ENCODE results near the gene GABRR3. TPM values are rescaled to one million over a fixed set of nuclear protein-coding genes. Genes with fewer than 3 reads are reported as not detected.

The GABRR3 gene
- total RNA-seq, 1 experiment from 2014 or later = not detected

- no peaks in the 10 kb centered on the region for H3K36me3 ChIP-seq (ENCODE audit: insufficient read depth, low read length, poor library complexity, severe bottlenecking)
- no peak overlapping the region for H3K27ac ChIP-seq (ENCODE audit: low read depth, low read length, poor library complexity, severe bottlenecking)
- peaks cover 26% of the 10 kb centered on the region for H3K4me1 ChIP-seq (ENCODE audit: insufficient read depth, low read length, poor library complexity, severe bottlenecking)
- TF ChIP-seq CTCF (conservative IDR thresholded peaks at IDR 0.05; ENCODE audit: low read depth, low read length) (no peak), EZH2 (IDR thresholded peaks at IDR 0.05; ENCODE audit: borderline replicate concordance, low read depth, low read length, poor library complexity, severe bottlenecking) (no peak)
- peaks cover 3% of the 10 kb centered on the region for H3K27me3 ChIP-seq (replicated peaks; ENCODE audit: insufficient read depth, low read depth, low read length, poor library complexity)
- no peaks in the 10 kb centered on the region for H3K9me3 ChIP-seq (ENCODE audit: low read depth, low read length, poor library complexity, severe bottlenecking)
- no TSS peak for BruUV-seq (replicated peaks)
- ChIA-PET POLR2A (ENCODE audit: low non-redundant PET) (no interaction called here), CTCF (interaction anchor here (0.6 kb wide), 1 partner anchor 76 kb away, joined by 3 read pairs; no protein-coding TSS in a partner anchor)
- H3K4me3 ChIP-seq (ENCODE audit: low read depth, low read length, poor library complexity, severe bottlenecking) = no peak overlapping the region
- DNase-seq (ENCODE audit: low spot score) = peak; percentile 34
- intact Hi-C loops (cut with micrococcal nuclease; ENCODE audit: unreplicated experiment) = no loop called here
Measured at GRCh38 chr3:98003306-98003969, 31.7 kb downstream of the GABRR3 start.

- Histone ChIP-seq H3K36me3 (ENCODE audit: insufficient read depth, low read length, poor library complexity, severe bottlenecking) (no peaks in the 10 kb centered on the region), H3K4me3 (ENCODE audit: low read depth, low read length, poor library complexity, severe bottlenecking) (no peak overlapping the region), H3K4me1 (ENCODE audit: insufficient read depth, low read length, poor library complexity, severe bottlenecking) (peaks cover 26% of the 10 kb centered on the region), H3K27me3 (replicated peaks; ENCODE audit: insufficient read depth, low read depth, low read length, poor library complexity) (peaks cover 3% of the 10 kb centered on the region), H3K9me3 (ENCODE audit: low read depth, low read length, poor library complexity, severe bottlenecking) (no peaks in the 10 kb centered on the region), H3K27ac (ENCODE audit: low read depth, low read length, poor library complexity, severe bottlenecking) (no peak overlapping the region)
- ChIA-PET CTCF (no interaction called here), POLR2A (ENCODE audit: low non-redundant PET) (no interaction called here)
- intact Hi-C loops (cut with micrococcal nuclease; ENCODE audit: unreplicated experiment) = no loop called here
- TF ChIP-seq CTCF (conservative IDR thresholded peaks at IDR 0.05; ENCODE audit: low read depth, low read length) (no peak), EZH2 (IDR thresholded peaks at IDR 0.05; ENCODE audit: borderline replicate concordance, low read depth, low read length, poor library complexity, severe bottlenecking) (no peak)
- no peak for DNase-seq (ENCODE audit: low spot score)
- no TSS peak for BruUV-seq (replicated peaks)
Measured at GRCh38 chr3:98002717-98003116, 32.4 kb downstream of the GABRR3 start.

- CTCF ChIA-PET = no interaction called here
- POLR2A ChIA-PET (ENCODE audit: low non-redundant PET) = no interaction called here
- intact Hi-C loops (cut with micrococcal nuclease; ENCODE audit: unreplicated experiment) = no loop called here
- Histone ChIP-seq H3K9me3 (ENCODE audit: low read depth, low read length, poor library complexity, severe bottlenecking) (no peaks in the 10 kb centered on the region), H3K4me1 (ENCODE audit: insufficient read depth, low read length, poor library complexity, severe bottlenecking) (peaks cover 18% of the 10 kb centered on the region), H3K4me3 (ENCODE audit: low read depth, low read length, poor library complexity, severe bottlenecking) (no peak overlapping the region), H3K27me3 (replicated peaks; ENCODE audit: insufficient read depth, low read depth, low read length, poor library complexity) (peaks cover 3% of the 10 kb centered on the region), H3K36me3 (ENCODE audit: insufficient read depth, low read length, poor library complexity, severe bottlenecking) (no peaks in the 10 kb centered on the region), H3K27ac (ENCODE audit: low read depth, low read length, poor library complexity, severe bottlenecking) (no peak overlapping the region)
- TF ChIP-seq EZH2 (IDR thresholded peaks at IDR 0.05; ENCODE audit: borderline replicate concordance, low read depth, low read length, poor library complexity, severe bottlenecking) (no peak), CTCF (conservative IDR thresholded peaks at IDR 0.05; ENCODE audit: low read depth, low read length) (no peak)
- no peak for DNase-seq (ENCODE audit: low spot score)
- BruUV-seq (replicated peaks) = no TSS peak
Measured at GRCh38 chr3:97999994-98000393, 35.1 kb downstream of the GABRR3 start.
